Testis (tissue), 2 donors: ENCODE data around the gene PLCXD1.

ENCODE experiments used
- CTCF ChIP-seq, 3 experiments: fragments of 450-650 bp in 2 of 3; fragments of 200-600 bp in 1 of 3; sonication (generic) in 1 of 3; IDR thresholded peaks; one replicate each; pipeline ENCODE4 v1.5.1; 2016 to 2019; ENCODE audit warnings: antibody characterized with exemption in 3 of 3, mild to moderate bottlenecking in 2 of 3, moderate library complexity in 1 of 3
- POLR2A ChIP-seq: fragments of 450-650 bp; IDR thresholded peaks from one replicate; pipeline ENCODE4 v1.6.1; 2017; ENCODE audit warnings: antibody characterized with exemption, mild to moderate bottlenecking, moderate library complexity

DNA sequence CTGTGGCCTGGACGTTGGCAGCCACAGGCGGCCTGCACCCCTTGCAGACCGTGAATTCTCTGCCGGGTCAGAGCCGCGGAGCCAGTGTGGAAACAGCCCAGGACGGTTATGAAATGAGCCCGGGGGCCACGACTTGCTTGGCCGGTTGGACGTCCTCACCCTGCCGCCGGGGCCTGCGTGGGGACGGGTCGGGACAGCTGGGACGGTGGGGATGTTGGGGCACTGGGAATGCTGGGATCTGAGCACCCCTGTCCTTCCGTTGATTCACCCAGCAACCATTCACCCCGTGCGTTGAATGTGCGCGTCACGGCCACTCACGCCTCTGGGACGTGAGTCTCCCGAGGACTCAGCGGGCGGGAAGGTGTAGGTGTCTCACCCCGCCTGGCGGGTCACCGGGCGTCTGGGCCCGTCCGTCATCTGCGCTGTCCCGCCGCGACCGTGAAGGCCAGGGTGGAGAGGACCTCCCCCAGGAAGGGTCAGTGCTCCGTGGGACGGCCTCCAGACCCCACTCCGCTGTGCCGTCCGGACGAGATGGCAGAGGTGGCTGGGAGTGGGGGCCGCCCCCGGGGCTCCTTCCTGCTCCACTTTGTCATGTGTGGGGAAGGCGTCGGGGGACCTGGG is 4.5 kb upstream of the PLCXD1 start:
- TF ChIP-seq CTCF (IDR thresholded peaks at IDR 0.05) (no peak), POLR2A (no peak)
